HCT116 (cell line): ENCODE measurements around the gene OXCT1. TPM values are rescaled to one million over a fixed set of nuclear protein-coding genes. Genes with fewer than 3 reads are reported as not detected.

ENCODE experiments used
- ATAC-seq: fragments of 200-7000 bp; cut with Tn5 transposase; 2 replicates; pipeline ENCODE4 v1.9.1; 2020; ENCODE audit warnings: mild to moderate bottlenecking, moderate library complexity
- BruUV-seq: library from RNA; stranded (reverse); fragments of 400-500 nt; replicated peaks from 2 replicates; lab custom pipeline; 2021; lab: Mats Ljungman, UMichigan
- CTCF ChIA-PET: fragments of 300-600 bp; sonication (Branson Sonifier 250); formaldehyde crosslinking; loops from one replicate; lab custom pipeline; 2021; ENCODE audit warnings: antibody characterized with exemption; lab: Charles Lee
- POLR2A ChIA-PET: fragments of 300-600, 350-600 bp; sonication (Branson Sonifier 250); formaldehyde crosslinking; loops from one replicate; lab custom pipeline; 2021; ENCODE audit warnings: antibody characterized with exemption; lab: Charles Lee
- RAD21 ChIA-PET, 2 experiments: fragments of 300-600 bp; sonication (Branson Sonifier 250); formaldehyde crosslinking; loops; one replicate each; lab custom pipeline; 2023; ENCODE audit warnings: low total read pairs in 2 of 2; ENCODE audit not compliant: uncharacterized antibody in 2 of 2, unreplicated experiment in 2 of 2, low non-redundant PET in 1 of 2; lab: Charles Lee
- DNase-seq: peaks from one replicate; pipeline ENCODE4 v3.0.0-alpha.2; 2010; ENCODE audit warnings: low read depth, low spot score
- H2AFZ ChIP-seq: fragments of 200-600 bp; shearing (Covaris generic), sonication (generic); 2 replicates; pipeline ENCODE4 v1.6.1; 2017; ENCODE audit warnings: low read depth, mixed run types, mixed read lengths, antibody characterized with exemption, low read length; ENCODE audit not compliant: poor library complexity, severe bottlenecking
- H3K27ac ChIP-seq: 2 replicates; pipeline ENCODE4 v1.5.1; 2012; ENCODE audit warnings: low read depth, low read length
- H3K27me3 ChIP-seq: fragments of 200-600 bp; sonication (generic); 2 replicates; pipeline ENCODE4 v1.6.1; 2016; ENCODE audit warnings: mixed run types, low read length, mixed read lengths; ENCODE audit not compliant: insufficient read depth
- H3K36me3 ChIP-seq, 2 experiments: fragments of 200-500 bp in 1 of 2; fragments of 200-600 bp in 1 of 2; sonication (Bioruptor generic) in 1 of 2; sonication (generic) in 1 of 2; 2 replicates each; pipeline versions ENCODE4 v1.5.1 to v1.6.1; 2014 to 2016; ENCODE audit warnings: low read length in 2 of 2, inconsistent platforms in 1 of 2, mixed read lengths in 1 of 2, mixed run types in 1 of 2; ENCODE audit not compliant: insufficient read depth in 2 of 2, control insufficient read depth in 1 of 2
- H3K4me1 ChIP-seq, 2 experiments: fragments of 200-600 bp in 1 of 2; sonication (generic) in 1 of 2; 2 replicates each; pipeline versions ENCODE4 v1.5.1 to v1.6.1; 2012 to 2017; ENCODE audit warnings: low read length in 2 of 2, inconsistent platforms in 1 of 2, mild to moderate bottlenecking in 1 of 2, mixed read lengths in 1 of 2, mixed run types in 1 of 2, moderate library complexity in 1 of 2; ENCODE audit not compliant: insufficient read depth in 2 of 2, control insufficient read depth in 1 of 2
- H3K4me2 ChIP-seq: fragments of 200-600 bp; sonication (generic); 2 replicates; pipeline ENCODE4 v1.6.1; 2017; ENCODE audit warnings: mixed run types, low read length, mixed read lengths
- H3K4me3 ChIP-seq, 2 experiments: fragments of 200-600 bp in 1 of 2; sonication (generic) in 1 of 2; replicated peaks in 1 of 2; 2 replicates each; pipeline ENCODE4 v1.5.1; 2011 to 2016; ENCODE audit warnings: low read length in 2 of 2, control low read depth in 1 of 2, low read depth in 1 of 2, mild to moderate bottlenecking in 1 of 2, mixed read lengths in 1 of 2, mixed run types in 1 of 2
- H3K79me2 ChIP-seq: fragments of 200-600 bp; sonication (generic); 2 replicates; pipeline ENCODE4 v1.6.1; 2017; ENCODE audit warnings: mild to moderate bottlenecking, mixed run types, low read length, moderate library complexity, mixed read lengths; ENCODE audit not compliant: insufficient read depth
- H3K9ac ChIP-seq: fragments of 200-600 bp; sonication (generic); 2 replicates; pipeline ENCODE4 v1.6.1; 2016; ENCODE audit warnings: low read length, mixed read lengths
- H3K9me2 ChIP-seq: fragments of 200-600 bp; sonication (generic), shearing (Covaris generic); 2 replicates; pipeline ENCODE4 v1.6.1; 2017; ENCODE audit warnings: mixed run types, mild to moderate bottlenecking, moderate library complexity; ENCODE audit not compliant: insufficient read depth
- H3K9me3 ChIP-seq, 2 experiments: fragments of 200-500 bp in 1 of 2; fragments of 200-600 bp in 1 of 2; sonication (Bioruptor generic) in 1 of 2; sonication (generic) in 1 of 2; 2 replicates each; pipeline ENCODE4 v1.6.1; 2014 to 2017; ENCODE audit warnings: low read length in 2 of 2, mixed read lengths in 2 of 2, inconsistent platforms in 1 of 2, low read depth in 1 of 2, mild to moderate bottlenecking in 1 of 2, mixed run types in 1 of 2, moderate library complexity in 1 of 2; ENCODE audit not compliant: control insufficient read depth in 1 of 2, insufficient read depth in 1 of 2
- H4K20me1 ChIP-seq: fragments of 200-600 bp; sonication (generic), shearing (Covaris generic); 2 replicates; pipeline ENCODE4 v1.6.1; 2017; ENCODE audit warnings: mixed run types, mild to moderate bottlenecking, moderate library complexity; ENCODE audit not compliant: insufficient read depth
- CBX3 ChIP-seq: IDR thresholded peaks from 2 replicates; pipeline ENCODE4 v1.6.1; 2012; ENCODE audit warnings: low read depth
- CEBPB ChIP-seq: IDR thresholded peaks from 2 replicates; pipeline ENCODE4 v1.6.1; 2012; ENCODE audit warnings: low read depth
- ELF1 ChIP-seq: IDR thresholded peaks from 2 replicates; pipeline ENCODE4 v1.6.1; 2012; ENCODE audit warnings: low read depth, borderline replicate concordance
- EZH2 ChIP-seq: fragments of 200-600 bp; sonication (generic); IDR thresholded peaks from 2 replicates; pipeline ENCODE4 v1.6.1; 2017; ENCODE audit warnings: antibody characterized with exemption, mixed run types
- EZH2phosphoT487 ChIP-seq: fragments of 200-600 bp; IDR thresholded peaks from 2 replicates; pipeline ENCODE4 v1.6.1; 2018; ENCODE audit warnings: antibody characterized with exemption, borderline replicate concordance
- JUND ChIP-seq: IDR thresholded peaks from 2 replicates; pipeline ENCODE4 v1.6.1; 2012
- POLR2A ChIP-seq: IDR thresholded peaks from 2 replicates; pipeline ENCODE4 v1.7.0; 2011; ENCODE audit warnings: borderline replicate concordance; ENCODE audit not compliant: insufficient read depth, insufficient read length; ENCODE audit errors: extremely low read depth
- RAD21 ChIP-seq: IDR thresholded peaks from 2 replicates; pipeline ENCODE4 v1.6.1; 2012; ENCODE audit warnings: low read depth, mild to moderate bottlenecking
- SIN3A ChIP-seq: IDR thresholded peaks from 2 replicates; pipeline ENCODE4 v1.6.1; 2012; ENCODE audit warnings: low read depth
- SP1 ChIP-seq: IDR thresholded peaks from 2 replicates; pipeline ENCODE4 v1.6.1; 2012; ENCODE audit warnings: low read depth
- SRF ChIP-seq: IDR thresholded peaks from 2 replicates; pipeline ENCODE4 v1.6.1; 2012; ENCODE audit warnings: low read depth
- ZFX ChIP-seq: fragments of 450-650 bp; IDR thresholded peaks from 2 replicates; pipeline ENCODE4 v1.6.1; 2017
- intact Hi-C: fragments of 100-400 bp; cut with micrococcal nuclease; formaldehyde crosslinking; loops from 2 replicates; pipeline ENCODE4 v1.10.0; 2022
- total RNA-seq: library from RNA; stranded (reverse); gene quantifications from one replicate; pipeline ENCODE4 v1.2.1, GENCODE V29; 2021; ENCODE audit not compliant: unreplicated experiment
- TF ChIP-seq, protein P1 (sequence below): IDR thresholded peaks from 2 replicates; pipeline ENCODE4 v1.6.1; 2011; ENCODE audit warnings: mild to moderate bottlenecking, low read length, moderate library complexity; ENCODE audit not compliant: insufficient replicate concordance; ENCODE audit errors: extremely low read depth
- TF ChIP-seq, protein P2 (sequence below): IDR thresholded peaks from 2 replicates; pipeline ENCODE4 v1.6.1; 2012
- TF ChIP-seq, protein P3 (sequence below): IDR thresholded peaks from 2 replicates; pipeline ENCODE4 v1.6.1; 2012; ENCODE audit warnings: low read depth

OXCT1 gene
- total RNA-seq, 1 experiment from 2014 or later: 28.1 TPM

GRCh38 chr5:41793141-41793770 lies 77.0 kb downstream of the OXCT1 start:
- Histone ChIP-seq H3K79me2 (no peaks in the 10 kb centered on the region), H3K4me1 (peaks cover 13 to 21% of the 10 kb centered on the region in 2 experiments), H3K4me3 (no peak overlapping the region), H3K4me2 (no peak overlapping the region), H3K27me3 (no peaks in the 10 kb centered on the region), H4K20me1 (no peaks in the 10 kb centered on the region), H3K9me3 (no peaks in the 10 kb centered on the region), H2AFZ (no peak overlapping the region), H3K9ac (no peak overlapping the region), H3K36me3 (no peaks in the 10 kb centered on the region), H3K27ac (no peak overlapping the region), H3K9me2 (no peaks in the 10 kb centered on the region)
- DNase-seq (no peak), ATAC-seq (no peak)
- intact Hi-C loops: no loop called here
- CTCF ChIA-PET: no interaction called here
- RAD21 ChIA-PET: no interaction called here
- BruUV-seq: no TSS peak
- POLR2A ChIA-PET: no interaction called here
- TF ChIP-seq JUND (no peak), SP1 (no peak), RAD21 (no peak), EZH2 (no peak), SIN3A (no peak), CEBPB (no peak), ELF1 (no peak), EZH2phosphoT487 (no peak), SRF (no peak), CBX3 (no peak), ZFX (no peak), POLR2A (no peak)
- TF ChIP-seq, protein P1, sequence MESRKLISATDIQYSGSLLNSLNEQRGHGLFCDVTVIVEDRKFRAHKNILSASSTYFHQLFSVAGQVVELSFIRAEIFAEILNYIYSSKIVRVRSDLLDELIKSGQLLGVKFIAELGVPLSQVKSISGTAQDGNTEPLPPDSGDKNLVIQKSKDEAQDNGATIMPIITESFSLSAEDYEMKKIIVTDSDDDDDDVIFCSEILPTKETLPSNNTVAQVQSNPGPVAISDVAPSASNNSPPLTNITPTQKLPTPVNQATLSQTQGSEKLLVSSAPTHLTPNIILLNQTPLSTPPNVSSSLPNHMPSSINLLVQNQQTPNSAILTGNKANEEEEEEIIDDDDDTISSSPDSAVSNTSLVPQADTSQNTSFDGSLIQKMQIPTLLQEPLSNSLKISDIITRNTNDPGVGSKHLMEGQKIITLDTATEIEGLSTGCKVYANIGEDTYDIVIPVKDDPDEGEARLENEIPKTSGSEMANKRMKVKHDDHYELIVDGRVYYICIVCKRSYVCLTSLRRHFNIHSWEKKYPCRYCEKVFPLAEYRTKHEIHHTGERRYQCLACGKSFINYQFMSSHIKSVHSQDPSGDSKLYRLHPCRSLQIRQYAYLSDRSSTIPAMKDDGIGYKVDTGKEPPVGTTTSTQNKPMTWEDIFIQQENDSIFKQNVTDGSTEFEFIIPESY: no peak
- TF ChIP-seq, protein P2, sequence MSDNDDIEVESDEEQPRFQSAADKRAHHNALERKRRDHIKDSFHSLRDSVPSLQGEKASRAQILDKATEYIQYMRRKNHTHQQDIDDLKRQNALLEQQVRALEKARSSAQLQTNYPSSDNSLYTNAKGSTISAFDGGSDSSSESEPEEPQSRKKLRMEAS: no peak
- TF ChIP-seq, protein P3, sequence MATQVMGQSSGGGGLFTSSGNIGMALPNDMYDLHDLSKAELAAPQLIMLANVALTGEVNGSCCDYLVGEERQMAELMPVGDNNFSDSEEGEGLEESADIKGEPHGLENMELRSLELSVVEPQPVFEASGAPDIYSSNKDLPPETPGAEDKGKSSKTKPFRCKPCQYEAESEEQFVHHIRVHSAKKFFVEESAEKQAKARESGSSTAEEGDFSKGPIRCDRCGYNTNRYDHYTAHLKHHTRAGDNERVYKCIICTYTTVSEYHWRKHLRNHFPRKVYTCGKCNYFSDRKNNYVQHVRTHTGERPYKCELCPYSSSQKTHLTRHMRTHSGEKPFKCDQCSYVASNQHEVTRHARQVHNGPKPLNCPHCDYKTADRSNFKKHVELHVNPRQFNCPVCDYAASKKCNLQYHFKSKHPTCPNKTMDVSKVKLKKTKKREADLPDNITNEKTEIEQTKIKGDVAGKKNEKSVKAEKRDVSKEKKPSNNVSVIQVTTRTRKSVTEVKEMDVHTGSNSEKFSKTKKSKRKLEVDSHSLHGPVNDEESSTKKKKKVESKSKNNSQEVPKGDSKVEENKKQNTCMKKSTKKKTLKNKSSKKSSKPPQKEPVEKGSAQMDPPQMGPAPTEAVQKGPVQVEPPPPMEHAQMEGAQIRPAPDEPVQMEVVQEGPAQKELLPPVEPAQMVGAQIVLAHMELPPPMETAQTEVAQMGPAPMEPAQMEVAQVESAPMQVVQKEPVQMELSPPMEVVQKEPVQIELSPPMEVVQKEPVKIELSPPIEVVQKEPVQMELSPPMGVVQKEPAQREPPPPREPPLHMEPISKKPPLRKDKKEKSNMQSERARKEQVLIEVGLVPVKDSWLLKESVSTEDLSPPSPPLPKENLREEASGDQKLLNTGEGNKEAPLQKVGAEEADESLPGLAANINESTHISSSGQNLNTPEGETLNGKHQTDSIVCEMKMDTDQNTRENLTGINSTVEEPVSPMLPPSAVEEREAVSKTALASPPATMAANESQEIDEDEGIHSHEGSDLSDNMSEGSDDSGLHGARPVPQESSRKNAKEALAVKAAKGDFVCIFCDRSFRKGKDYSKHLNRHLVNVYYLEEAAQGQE: no peak
